WTC11 (cell line): Measurements from ENCODE around the gene TAF10. TPM values are rescaled to one million over a fixed set of nuclear protein-coding genes. Genes with fewer than 3 reads are reported as not detected.

Source experiments
- ATAC-seq: fragments of 200-7000 bp; cut with Tn5 transposase; 2 replicates; pipeline ENCODE4 v1.10.0; 2021; ENCODE audit warnings: mild to moderate bottlenecking, moderate library complexity
- CTCF ChIA-PET: fragments of 300-600 bp; sonication (Branson Sonifier 250); formaldehyde crosslinking; loops from one replicate; lab custom pipeline; 2021; ENCODE audit warnings: antibody characterized with exemption; lab: Charles Lee
- POLR2A ChIA-PET: fragments of 350-600 bp; sonication (Branson Sonifier 250); formaldehyde crosslinking; loops from one replicate; lab custom pipeline; 2021; ENCODE audit warnings: antibody characterized with exemption; lab: Charles Lee
- DNase-seq: peaks from one replicate; pipeline ENCODE4 v3.0.0; 2021; ENCODE audit warnings: low spot score
- H3K27ac Mint-ChIP-seq: 2 replicates; pipeline ENCODE4 v1.8.0; 2021; ENCODE audit warnings: mixed read lengths
- H3K27me3 Mint-ChIP-seq: 2 replicates; pipeline ENCODE4 v1.8.0; 2021; ENCODE audit warnings: low read depth, mild to moderate bottlenecking, moderate library complexity, mixed read lengths
- H3K36me3 Mint-ChIP-seq: 2 replicates; pipeline ENCODE4 v1.8.0; 2021; ENCODE audit warnings: mixed read lengths
- H3K4me1 Mint-ChIP-seq: 2 replicates; pipeline ENCODE4 v1.8.0; 2022; ENCODE audit warnings: mixed read lengths
- H3K4me3 Mint-ChIP-seq: 2 replicates; pipeline ENCODE4 v1.8.0; 2021; ENCODE audit warnings: mild to moderate bottlenecking, moderate library complexity, mixed read lengths
- H3K9me3 Mint-ChIP-seq: 2 replicates; pipeline ENCODE4 v1.8.0; 2021; ENCODE audit warnings: mixed read lengths
- CDX4 ChIP-seq: fragments of 250-450 bp; sonication (Bioruptor Pico); IDR thresholded peaks from 2 replicates; pipeline ENCODE4 v1.9.0; 2021; ENCODE audit warnings: moderate library complexity, mild to moderate bottlenecking, inconsistent platforms, borderline replicate concordance
- MXD4 ChIP-seq: fragments of 250-450 bp; sonication (Bioruptor Pico); IDR thresholded peaks from 2 replicates; pipeline ENCODE4 v1.8.0; 2021; ENCODE audit warnings: mild to moderate bottlenecking, moderate library complexity, borderline replicate concordance
- MYBL2 ChIP-seq: sonication (generic); formaldehyde crosslinking; IDR thresholded peaks from 2 replicates; pipeline ENCODE4 v1.8.1; 2023; ENCODE audit warnings: mild to moderate bottlenecking, moderate library complexity, missing genetic modification reagents
- NFATC4 ChIP-seq: fragments of 250-450 bp; sonication (Bioruptor Pico); IDR thresholded peaks from 2 replicates; pipeline ENCODE4 v1.9.0; 2021; ENCODE audit warnings: mild to moderate bottlenecking
- NR2C2 ChIP-seq: sonication (generic); formaldehyde crosslinking; IDR thresholded peaks from 2 replicates; pipeline ENCODE4 v1.8.0; 2022; ENCODE audit warnings: mild to moderate bottlenecking, missing genetic modification reagents
- PRRX2 ChIP-seq: fragments of 250-450 bp; sonication (Bioruptor Pico); IDR thresholded peaks from 2 replicates; pipeline ENCODE4 v1.8.0; 2021; ENCODE audit warnings: mild to moderate bottlenecking
- TCF7 ChIP-seq: sonication (generic); formaldehyde crosslinking; IDR thresholded peaks from 2 replicates; pipeline ENCODE4 v1.8.0; 2022; ENCODE audit warnings: mild to moderate bottlenecking, low read depth, missing genetic modification reagents, moderate library complexity
- TEAD4 ChIP-seq: sonication (generic); formaldehyde crosslinking; IDR thresholded peaks from 2 replicates; pipeline ENCODE4 v1.8.0; 2022; ENCODE audit warnings: mild to moderate bottlenecking, missing genetic modification reagents
- TP53 ChIP-seq: sonication (generic); formaldehyde crosslinking; IDR thresholded peaks from 2 replicates; pipeline ENCODE4 v1.8.1; 2023; ENCODE audit warnings: mild to moderate bottlenecking, missing genetic modification reagents
- USF1 ChIP-seq: sonication (generic); formaldehyde crosslinking; IDR thresholded peaks from 2 replicates; pipeline ENCODE4 v1.8.0; 2022; ENCODE audit warnings: mild to moderate bottlenecking, missing genetic modification reagents
- ZNF219 ChIP-seq: sonication (generic); formaldehyde crosslinking; IDR thresholded peaks from 2 replicates; pipeline ENCODE4 v1.8.0; 2023; ENCODE audit warnings: missing genetic modification reagents, mild to moderate bottlenecking, borderline replicate concordance
- ZNF396 ChIP-seq: fragments of 250-450 bp; sonication (Bioruptor Pico); IDR thresholded peaks from 2 replicates; pipeline ENCODE4 v1.8.0; 2021; ENCODE audit warnings: mild to moderate bottlenecking, moderate library complexity, borderline replicate concordance
- ZNF425 ChIP-seq: fragments of 250-450 bp; sonication (Bioruptor Pico); conservative IDR thresholded peaks from 2 replicates; pipeline ENCODE4 v1.9.0; 2021; ENCODE audit warnings: mild to moderate bottlenecking
- total RNA-seq: library from RNA; stranded (reverse); gene quantifications from 3 replicates; pipeline ENCODE4 v1.2.3, GENCODE V29; 2021
- TF ChIP-seq, protein P1 (sequence below): sonication (generic); formaldehyde crosslinking; conservative IDR thresholded peaks from 2 replicates; pipeline ENCODE4 v1.8.1; 2023; ENCODE audit warnings: mild to moderate bottlenecking, low read depth, missing genetic modification reagents, moderate library complexity
- TF ChIP-seq, protein P2 (sequence below): fragments of 200-600 bp; IDR thresholded peaks from 2 replicates; pipeline ENCODE4 v1.8.0; 2022; ENCODE audit warnings: antibody characterized with exemption
- TF ChIP-seq, protein P3 (sequence below): sonication (generic); formaldehyde crosslinking; IDR thresholded peaks from 2 replicates; pipeline ENCODE4 v1.8.1; 2022; ENCODE audit warnings: mild to moderate bottlenecking, moderate library complexity, missing genetic modification reagents
- TF ChIP-seq, protein P4 (sequence below): sonication (generic); formaldehyde crosslinking; IDR thresholded peaks from 2 replicates; pipeline ENCODE4 v1.8.1; 2023; ENCODE audit warnings: mild to moderate bottlenecking, missing genetic modification reagents, borderline replicate concordance

The TAF10 gene
- total RNA-seq, 1 experiment from 2014 or later = 165 TPM

DNA sequence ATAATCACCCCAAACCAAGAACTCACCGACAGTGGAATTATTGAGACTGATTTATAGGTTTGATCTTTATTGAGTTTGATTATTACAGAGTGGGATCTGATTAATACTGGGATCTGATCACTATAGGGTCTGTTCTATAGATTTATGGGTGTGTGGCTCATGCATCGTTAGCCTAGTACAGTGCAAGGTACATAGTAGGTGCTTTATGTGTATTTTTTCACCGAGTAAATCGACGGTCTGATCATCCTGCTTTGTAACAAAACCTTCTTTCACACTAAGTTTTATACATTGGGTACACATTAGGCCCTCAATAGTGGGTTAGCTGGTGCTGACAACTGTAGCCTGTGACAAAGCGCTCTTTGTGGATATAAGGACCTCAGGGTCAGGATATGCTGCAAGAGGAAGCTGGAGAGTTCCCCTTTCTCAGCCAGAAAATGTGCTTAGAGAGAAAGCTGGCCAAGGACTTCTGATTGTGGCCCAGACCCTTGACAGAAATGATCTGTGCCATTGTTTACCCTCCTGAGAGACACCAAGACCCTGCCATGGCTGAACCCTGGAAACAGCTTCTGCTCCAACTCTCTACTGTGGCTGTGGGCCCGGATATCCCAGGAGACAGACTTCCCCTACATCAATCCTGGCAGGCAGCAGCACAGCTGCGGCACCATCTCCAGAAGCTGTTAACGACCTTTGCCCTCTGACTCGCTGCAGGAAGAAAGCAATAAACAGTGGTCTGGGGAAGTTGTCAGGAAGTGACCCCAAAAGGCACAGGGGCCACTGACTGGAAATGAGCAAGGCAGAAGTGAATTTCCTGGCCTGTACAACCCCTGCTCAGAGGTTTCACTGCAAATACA lies 23.3 kb upstream of the TAF10 start (continued):
- TF ChIP-seq ZNF425 = no peak
- TF ChIP-seq ZNF219 (CRISPR knock-in tag) = no peak
- TF ChIP-seq PRRX2 (CRISPR knock-in tag) = no peak
- TF ChIP-seq TEAD4 (CRISPR knock-in tag) = no peak
- TF ChIP-seq CDX4 (CRISPR knock-in tag) = no peak
- no peak for TF ChIP-seq MXD4
- TF ChIP-seq, protein P1, sequence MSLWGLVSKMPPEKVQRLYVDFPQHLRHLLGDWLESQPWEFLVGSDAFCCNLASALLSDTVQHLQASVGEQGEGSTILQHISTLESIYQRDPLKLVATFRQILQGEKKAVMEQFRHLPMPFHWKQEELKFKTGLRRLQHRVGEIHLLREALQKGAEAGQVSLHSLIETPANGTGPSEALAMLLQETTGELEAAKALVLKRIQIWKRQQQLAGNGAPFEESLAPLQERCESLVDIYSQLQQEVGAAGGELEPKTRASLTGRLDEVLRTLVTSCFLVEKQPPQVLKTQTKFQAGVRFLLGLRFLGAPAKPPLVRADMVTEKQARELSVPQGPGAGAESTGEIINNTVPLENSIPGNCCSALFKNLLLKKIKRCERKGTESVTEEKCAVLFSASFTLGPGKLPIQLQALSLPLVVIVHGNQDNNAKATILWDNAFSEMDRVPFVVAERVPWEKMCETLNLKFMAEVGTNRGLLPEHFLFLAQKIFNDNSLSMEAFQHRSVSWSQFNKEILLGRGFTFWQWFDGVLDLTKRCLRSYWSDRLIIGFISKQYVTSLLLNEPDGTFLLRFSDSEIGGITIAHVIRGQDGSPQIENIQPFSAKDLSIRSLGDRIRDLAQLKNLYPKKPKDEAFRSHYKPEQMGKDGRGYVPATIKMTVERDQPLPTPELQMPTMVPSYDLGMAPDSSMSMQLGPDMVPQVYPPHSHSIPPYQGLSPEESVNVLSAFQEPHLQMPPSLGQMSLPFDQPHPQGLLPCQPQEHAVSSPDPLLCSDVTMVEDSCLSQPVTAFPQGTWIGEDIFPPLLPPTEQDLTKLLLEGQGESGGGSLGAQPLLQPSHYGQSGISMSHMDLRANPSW (CRISPR knock-in tag) = no peak
- no peak for TF ChIP-seq ZNF396 (CRISPR knock-in tag)
- TF ChIP-seq NFATC4 = no peak

DNA sequence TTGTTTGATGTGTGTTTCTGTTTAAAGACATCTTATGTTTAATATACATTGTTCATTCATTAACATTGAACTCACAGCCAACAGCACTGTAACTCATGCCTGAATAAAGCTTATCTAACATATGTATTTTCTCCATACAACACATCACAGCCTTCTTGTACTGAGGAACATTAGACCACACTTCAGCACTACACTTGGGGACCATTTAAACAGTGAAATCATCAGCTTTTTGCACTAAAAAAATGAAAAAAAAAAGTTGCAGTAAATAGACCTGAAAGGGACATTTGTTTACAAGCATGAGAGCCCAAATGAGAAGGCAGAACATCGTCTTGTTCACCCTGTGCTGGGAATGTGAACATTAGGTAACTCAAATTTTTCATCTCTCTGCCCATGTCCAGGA lies 22.5 kb upstream of the TAF10 start:
- H3K27ac Mint-ChIP-seq = no peak overlapping the region
- H3K27me3 Mint-ChIP-seq = peaks cover 28% of the 10 kb centered on the region
- peaks cover 6% of the 10 kb centered on the region; the same call in 1 of the 2 replicates for H3K4me1 Mint-ChIP-seq
- CTCF ChIA-PET = no interaction called here
- ATAC-seq = no peak
- H3K4me3 Mint-ChIP-seq = no peak overlapping the region
- POLR2A ChIA-PET = interaction anchor here (0.6 kb wide), 1 partner anchor 15 kb away, joined by 3 read pairs; the partner anchor contains the start of gene TPP1
- DNase-seq = no peak
- H3K36me3 Mint-ChIP-seq = no peaks in the 10 kb centered on the region
- H3K9me3 Mint-ChIP-seq = no peaks in the 10 kb centered on the region
- no peak for TF ChIP-seq NR2C2 (CRISPR knock-in tag)
- TF ChIP-seq ZNF396 (CRISPR knock-in tag) = no peak
- TF ChIP-seq, protein P2, sequence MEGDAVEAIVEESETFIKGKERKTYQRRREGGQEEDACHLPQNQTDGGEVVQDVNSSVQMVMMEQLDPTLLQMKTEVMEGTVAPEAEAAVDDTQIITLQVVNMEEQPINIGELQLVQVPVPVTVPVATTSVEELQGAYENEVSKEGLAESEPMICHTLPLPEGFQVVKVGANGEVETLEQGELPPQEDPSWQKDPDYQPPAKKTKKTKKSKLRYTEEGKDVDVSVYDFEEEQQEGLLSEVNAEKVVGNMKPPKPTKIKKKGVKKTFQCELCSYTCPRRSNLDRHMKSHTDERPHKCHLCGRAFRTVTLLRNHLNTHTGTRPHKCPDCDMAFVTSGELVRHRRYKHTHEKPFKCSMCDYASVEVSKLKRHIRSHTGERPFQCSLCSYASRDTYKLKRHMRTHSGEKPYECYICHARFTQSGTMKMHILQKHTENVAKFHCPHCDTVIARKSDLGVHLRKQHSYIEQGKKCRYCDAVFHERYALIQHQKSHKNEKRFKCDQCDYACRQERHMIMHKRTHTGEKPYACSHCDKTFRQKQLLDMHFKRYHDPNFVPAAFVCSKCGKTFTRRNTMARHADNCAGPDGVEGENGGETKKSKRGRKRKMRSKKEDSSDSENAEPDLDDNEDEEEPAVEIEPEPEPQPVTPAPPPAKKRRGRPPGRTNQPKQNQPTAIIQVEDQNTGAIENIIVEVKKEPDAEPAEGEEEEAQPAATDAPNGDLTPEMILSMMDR = no peak
- no peak for TF ChIP-seq MYBL2 (CRISPR knock-in tag)

- DNase-seq = no peak
- CTCF ChIA-PET = no interaction called here
- Mint-ChIP-seq H3K4me1 (peaks cover 8% of the 10 kb centered on the region; the same call in 1 of the 2 replicates), H3K27me3 (peaks cover 36% of the 10 kb centered on the region), H3K9me3 (no peaks in the 10 kb centered on the region), H3K36me3 (no peaks in the 10 kb centered on the region), H3K27ac (no peak overlapping the region), H3K4me3 (no peak overlapping the region)
- POLR2A ChIA-PET = no interaction called here
- no peak for ATAC-seq
- TF ChIP-seq TCF7 (CRISPR knock-in tag) (no peak), USF1 (CRISPR knock-in tag) (no peak), TP53 (no peak)
- TF ChIP-seq, protein P3, sequence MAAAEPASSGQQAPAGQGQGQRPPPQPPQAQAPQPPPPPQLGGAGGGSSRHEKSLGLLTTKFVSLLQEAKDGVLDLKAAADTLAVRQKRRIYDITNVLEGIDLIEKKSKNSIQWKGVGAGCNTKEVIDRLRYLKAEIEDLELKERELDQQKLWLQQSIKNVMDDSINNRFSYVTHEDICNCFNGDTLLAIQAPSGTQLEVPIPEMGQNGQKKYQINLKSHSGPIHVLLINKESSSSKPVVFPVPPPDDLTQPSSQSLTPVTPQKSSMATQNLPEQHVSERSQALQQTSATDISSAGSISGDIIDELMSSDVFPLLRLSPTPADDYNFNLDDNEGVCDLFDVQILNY (CRISPR knock-in tag) = no peak
- TF ChIP-seq, protein P4, sequence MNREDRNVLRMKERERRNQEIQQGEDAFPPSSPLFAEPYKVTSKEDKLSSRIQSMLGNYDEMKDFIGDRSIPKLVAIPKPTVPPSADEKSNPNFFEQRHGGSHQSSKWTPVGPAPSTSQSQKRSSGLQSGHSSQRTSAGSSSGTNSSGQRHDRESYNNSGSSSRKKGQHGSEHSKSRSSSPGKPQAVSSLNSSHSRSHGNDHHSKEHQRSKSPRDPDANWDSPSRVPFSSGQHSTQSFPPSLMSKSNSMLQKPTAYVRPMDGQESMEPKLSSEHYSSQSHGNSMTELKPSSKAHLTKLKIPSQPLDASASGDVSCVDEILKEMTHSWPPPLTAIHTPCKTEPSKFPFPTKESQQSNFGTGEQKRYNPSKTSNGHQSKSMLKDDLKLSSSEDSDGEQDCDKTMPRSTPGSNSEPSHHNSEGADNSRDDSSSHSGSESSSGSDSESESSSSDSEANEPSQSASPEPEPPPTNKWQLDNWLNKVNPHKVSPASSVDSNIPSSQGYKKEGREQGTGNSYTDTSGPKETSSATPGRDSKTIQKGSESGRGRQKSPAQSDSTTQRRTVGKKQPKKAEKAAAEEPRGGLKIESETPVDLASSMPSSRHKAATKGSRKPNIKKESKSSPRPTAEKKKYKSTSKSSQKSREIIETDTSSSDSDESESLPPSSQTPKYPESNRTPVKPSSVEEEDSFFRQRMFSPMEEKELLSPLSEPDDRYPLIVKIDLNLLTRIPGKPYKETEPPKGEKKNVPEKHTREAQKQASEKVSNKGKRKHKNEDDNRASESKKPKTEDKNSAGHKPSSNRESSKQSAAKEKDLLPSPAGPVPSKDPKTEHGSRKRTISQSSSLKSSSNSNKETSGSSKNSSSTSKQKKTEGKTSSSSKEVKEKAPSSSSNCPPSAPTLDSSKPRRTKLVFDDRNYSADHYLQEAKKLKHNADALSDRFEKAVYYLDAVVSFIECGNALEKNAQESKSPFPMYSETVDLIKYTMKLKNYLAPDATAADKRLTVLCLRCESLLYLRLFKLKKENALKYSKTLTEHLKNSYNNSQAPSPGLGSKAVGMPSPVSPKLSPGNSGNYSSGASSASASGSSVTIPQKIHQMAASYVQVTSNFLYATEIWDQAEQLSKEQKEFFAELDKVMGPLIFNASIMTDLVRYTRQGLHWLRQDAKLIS (CRISPR knock-in tag) = no peak
Measured at GRCh38 chr11:6633422-6634408, 21.7 kb upstream of the TAF10 start.
